ENCODE data around the gene UBE2I.

The UBE2I gene

GRCh38 chr16:1364510-1364909 is 55.1 kb downstream of the UBE2I start:
- DNase-seq, result no peak

GRCh38 chr16:1366060-1366711 is 56.8 kb downstream of the UBE2I start:
- DNase-seq, result no peak

- DNase-seq, result no peak
Measured at GRCh38 chr16:1366712-1367299, 57.4 kb downstream of the UBE2I start.

GRCh38 chr16:1367486-1368174 is 58.2 kb downstream of the UBE2I start:
- no peak for DNase-seq

- no peak for DNase-seq
Measured at GRCh38 chr16:1371054-1371978, 61.9 kb downstream of the UBE2I start.

GRCh38 chr16:1372292-1372950 is 63.0 kb downstream of the UBE2I start:
- no peak for DNase-seq

- no peak for DNase-seq
Measured at GRCh38 chr16:1374418-1375297, 65.2 kb downstream of the UBE2I start.

- no peak for DNase-seq
Measured at GRCh38 chr16:1375298-1375640, 65.8 kb downstream of the UBE2I start.

GRCh38 chr16:1375741-1376410 is 66.4 kb downstream of the UBE2I start:
- DNase-seq, result no peak

Measured in SHP77 treated with DMSO at 0.1 percent for 48 hours (cell line).